Regular cardiac myocyte (primary cell): Measurements from ENCODE around the gene ARPC5. TPM values are rescaled to one million over a fixed set of nuclear protein-coding genes. Genes with fewer than 3 reads are reported as not detected.

Experiments used
- total RNA-seq: library from RNA; depleted of rRNA; stranded (reverse); fragments of >200 nt; gene quantifications from 2 replicates; pipeline ENCODE4 v1.2.3, GENCODE V29; 2014

The ARPC5 gene
- total RNA-seq, result 140 and 220 TPM in 2 replicates

GRCh38 chr1:183635606-183636333, at the start of gene ARPC5:
ARPC5 (minus strand) TSS chr1:183635783; CDS start chr1:183635659, 124 bp downstream.

GRCh38 chr1:183652547-183653461, 17.2 kb upstream of the ARPC5 start, which contains the start of gene APOBEC4:
APOBEC4 (minus strand) TSS chr1:183653316; CDS start chr1:183648781, 4,535 bp downstream.

GRCh38 chr1:183590244-183591191, 45.1 kb downstream of the ARPC5 start, which contains the start of gene NCF2:
NCF2 (minus strand) TSS chr1:183590459; CDS start chr1:183590329, 130 bp downstream.

Other genes starting within 250 kb of the ARPC5 start
- gene NMNAT2, start 217.4 kb downstream of the ARPC5 start, total RNA-seq, result 2.8 and 10.4 TPM in 2 replicates
- 22.0 and 67.1 TPM in 2 replicates for gene SMG7, start 163.3 kb downstream of the ARPC5 start, total RNA-seq
- 0.19 and 0.56 TPM in 2 replicates for gene NCF2, start 45.3 kb downstream of the ARPC5 start, total RNA-seq
- not detected in 2 replicates for gene APOBEC4, start 17.5 kb upstream of the ARPC5 start, total RNA-seq
- 22.4 and 29.0 TPM in 2 replicates for gene RGL1, start 169.3 kb upstream of the ARPC5 start, total RNA-seq